GM18951 (cell line): ENCODE data around the gene RAET1E.
"Not testable (repeated sequence)": the region's sequence is repeated elsewhere in the genome, so short reads cannot be mapped to it uniquely, and the experiment has no call there.

Source experiments
- POLR2A ChIP-seq: IDR thresholded peaks from 4 replicates; pipeline ENCODE4 v1.6.1; 2011; ENCODE audit warnings: mild to moderate bottlenecking; ENCODE audit not compliant: insufficient read length, insufficient read depth; ENCODE audit errors: extremely low read depth
- in situ Hi-C: fragments of 300-500 bp; cut with MboI; formaldehyde crosslinking; loops from one replicate; pipeline ENCODE4 v1.12.0; 2022; ENCODE audit warnings: low sequenced_read_pairs, mixed read lengths, inconsistent platforms; ENCODE audit not compliant: unreplicated experiment

Gene RAET1E

GRCh38 chr6:149899486-149899885, 1.6 kb upstream of the RAET1E start:
- TF ChIP-seq POLR2A: no peak
- in situ Hi-C loops: no loop called here

GRCh38 chr6:149898966-149899365, 1.1 kb upstream of the RAET1E start:
- in situ Hi-C loops: no loop called here
- no peak for TF ChIP-seq POLR2A

GRCh38 chr6:149897015-149897697, 757 bp downstream of the RAET1E start:
- no peak for TF ChIP-seq POLR2A
- in situ Hi-C loops: no loop called here

- TF ChIP-seq POLR2A: no peak
- in situ Hi-C loops: no loop called here
Measured at GRCh38 chr6:149896491-149896890, 1.4 kb downstream of the RAET1E start.

GRCh38 chr6:149895833-149896271, 2.1 kb downstream of the RAET1E start:
- in situ Hi-C loops: no loop called here

GRCh38 chr6:149895048-149895590, 2.8 kb downstream of the RAET1E start:
- TF ChIP-seq POLR2A: no peak
- in situ Hi-C loops: no loop called here

More at GRCh38 chr6:149895833-149896271, 2.1 kb downstream of the RAET1E start:
- TF ChIP-seq POLR2A: no peak

GRCh38 chr6:149891864-149892263, 6.0 kb downstream of the RAET1E start:
- in situ Hi-C loops: not testable (repeated sequence)

GRCh38 chr6:149891259-149891658, 6.7 kb downstream of the RAET1E start:
- TF ChIP-seq POLR2A: no peak
- in situ Hi-C loops: no loop called here

- no peak for TF ChIP-seq POLR2A
- in situ Hi-C loops: no loop called here
Measured at GRCh38 chr6:149890629-149891045, 7.3 kb downstream of the RAET1E start.

- in situ Hi-C loops: no loop called here
- no peak for TF ChIP-seq POLR2A
Measured at GRCh38 chr6:149889326-149889725, 8.6 kb downstream of the RAET1E start.

GRCh38 chr6:149888659-149889058, 9.3 kb downstream of the RAET1E start:
- no peak for TF ChIP-seq POLR2A
- in situ Hi-C loops: no loop called here

- in situ Hi-C loops: no loop called here
- TF ChIP-seq POLR2A: no peak
Measured at GRCh38 chr6:149888093-149888492, 9.8 kb downstream of the RAET1E start.

- in situ Hi-C loops: no loop called here
- no peak for TF ChIP-seq POLR2A
Measured at GRCh38 chr6:149887343-149887742, 10.6 kb downstream of the RAET1E start.

- no peak for TF ChIP-seq POLR2A
- in situ Hi-C loops: no loop called here
Measured at GRCh38 chr6:149885888-149886287, 12.0 kb downstream of the RAET1E start.
